HAP-1 (cell line): Measurements from ENCODE around the gene CST3.
"Not testable (repeated sequence)": the region's sequence is repeated elsewhere in the genome, so short reads cannot be mapped to it uniquely, and the experiment has no call there.

Experiments used
- DNase-seq, 2 experiments: peaks; one replicate each; pipeline ENCODE4 v3.0.0-alpha.2; 2016 to 2020; ENCODE audit warnings: low spot score in 2 of 2
- H3K27me3 ChIP-seq: fragments of 250-450 bp; sonication (Bioruptor Pico); 2 replicates; pipeline ENCODE4 v1.5.1; 2020; ENCODE audit warnings: low read depth, mild to moderate bottlenecking, moderate library complexity
- H3K36me3 ChIP-seq: fragments of 250-450 bp; sonication (Bioruptor Pico); replicated peaks from 2 replicates; pipeline ENCODE4 v1.5.1; 2020; ENCODE audit warnings: mild to moderate bottlenecking
- H3K4me1 ChIP-seq: fragments of 250-450 bp; sonication (Bioruptor Pico); 2 replicates; pipeline ENCODE4 v1.5.1; 2020; ENCODE audit warnings: mild to moderate bottlenecking
- H3K4me3 ChIP-seq: fragments of 250-450 bp; sonication (Bioruptor Pico); 2 replicates; pipeline ENCODE4 v1.5.1; 2020; ENCODE audit warnings: mild to moderate bottlenecking, moderate library complexity
- H3K9me3 ChIP-seq: fragments of 250-450 bp; sonication (Bioruptor Pico); 2 replicates; pipeline ENCODE4 v1.5.1; 2020; ENCODE audit warnings: mild to moderate bottlenecking, moderate library complexity
- in situ Hi-C: fragments of 300-500 bp; cut with MboI; formaldehyde crosslinking; loops from 3 replicates; pipeline ENCODE4 v1.14.3; 2020; ENCODE audit warnings: low sequenced_read_pairs, inconsistent platforms, mixed read lengths

CST3 gene

DNA sequence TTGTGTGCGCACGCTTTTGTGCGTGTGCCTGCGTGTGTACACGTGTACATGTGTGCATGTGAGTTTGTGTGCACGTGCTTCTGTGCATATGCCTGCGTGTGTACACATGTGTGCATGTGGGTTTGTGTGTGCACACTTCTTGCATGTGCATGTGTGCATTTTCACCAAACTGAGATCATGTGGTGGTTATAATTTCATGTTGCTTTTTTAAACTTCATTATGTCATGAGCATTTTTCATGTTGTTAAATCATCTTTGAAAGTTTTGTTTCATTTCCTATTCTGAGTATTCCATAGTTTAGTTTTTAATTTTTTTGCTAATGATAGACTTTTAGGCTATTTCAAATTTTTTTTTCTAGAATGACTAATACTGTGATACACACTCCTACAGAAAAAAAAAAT, 6.4 kb upstream of the CST3 start:
- in situ Hi-C loops: no loop called here
- H3K4me1 ChIP-seq: no peaks in the 10 kb centered on the region
- no peaks in the 10 kb centered on the region for H3K36me3 ChIP-seq
- H3K27me3 ChIP-seq: no peaks in the 10 kb centered on the region
- DNase-seq: no peak
- no peaks in the 10 kb centered on the region for H3K9me3 ChIP-seq
- H3K4me3 ChIP-seq: no peak overlapping the region

DNA sequence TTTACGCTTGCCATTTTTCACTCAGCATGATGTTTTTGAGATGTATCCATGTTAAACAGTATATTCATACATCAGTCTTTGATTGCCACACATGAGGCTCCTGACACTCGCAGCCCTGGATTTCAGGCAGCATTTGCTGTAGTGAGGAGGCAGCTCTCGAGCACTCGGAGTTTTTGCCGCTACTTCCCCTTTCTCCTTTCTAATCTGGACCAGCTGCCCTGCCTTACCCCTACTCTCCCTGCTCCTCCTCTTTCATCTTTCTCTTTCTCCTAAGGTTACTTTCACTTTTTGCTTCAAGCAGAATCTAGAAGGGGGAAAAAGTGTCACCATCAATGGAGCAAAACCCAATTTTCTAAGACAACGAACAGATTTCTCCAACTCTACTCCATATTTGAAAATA, 5.9 kb upstream of the CST3 start:
- in situ Hi-C loops: no loop called here
- Histone ChIP-seq H3K4me1 (no peaks in the 10 kb centered on the region), H3K27me3 (no peaks in the 10 kb centered on the region), H3K4me3 (no peak overlapping the region), H3K9me3 (no peaks in the 10 kb centered on the region), H3K36me3 (no peaks in the 10 kb centered on the region)
- no peak for DNase-seq

DNA sequence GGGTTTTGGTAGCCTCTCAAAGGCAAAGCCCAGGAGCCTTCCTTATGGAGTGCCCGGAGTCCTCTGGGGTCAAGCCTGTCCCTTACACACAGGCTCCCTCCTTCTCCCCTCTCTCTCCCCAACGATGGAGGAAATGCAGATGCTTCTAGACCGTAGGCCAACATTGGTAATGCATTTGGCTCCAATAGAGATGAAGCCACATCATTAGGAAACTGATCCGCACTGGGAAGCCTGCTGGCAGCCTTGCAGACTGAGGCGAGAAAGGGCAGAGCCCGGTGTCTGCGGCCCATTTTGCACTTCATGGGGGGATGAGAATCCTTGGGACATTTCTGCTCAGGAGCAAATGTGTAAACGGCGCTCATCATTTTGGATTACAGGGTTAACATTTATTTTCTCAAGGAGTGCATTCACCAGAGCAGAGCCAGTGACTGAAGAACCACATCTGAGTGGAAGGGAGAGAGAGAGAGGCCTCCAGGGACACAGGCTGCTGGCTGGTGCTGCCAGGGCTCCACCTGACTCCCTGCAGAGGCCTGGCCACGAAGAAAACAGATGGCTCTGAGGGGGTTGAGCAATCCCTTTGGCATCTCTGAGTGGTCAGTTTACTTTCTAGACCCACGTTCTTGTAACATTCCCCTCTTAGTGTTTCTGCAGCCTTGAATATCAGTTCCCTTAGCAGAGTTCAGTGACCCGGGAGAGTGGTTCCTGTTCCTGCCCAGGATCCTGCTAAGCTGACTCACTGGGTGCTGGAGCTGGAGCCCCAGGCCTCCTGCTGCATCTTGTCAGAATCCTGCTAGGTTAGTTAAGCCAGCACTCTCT, 4.4 kb upstream of the CST3 start:
- in situ Hi-C loops: no loop called here
- Histone ChIP-seq H3K4me1 (no peaks in the 10 kb centered on the region), H3K36me3 (no peaks in the 10 kb centered on the region), H3K9me3 (no peaks in the 10 kb centered on the region), H3K4me3 (no peak overlapping the region), H3K27me3 (no peaks in the 10 kb centered on the region)
- DNase-seq: no peak

GRCh38 chr20:23640671-23641667, 3.2 kb upstream of the CST3 start:
- no peaks in the 10 kb centered on the region for H3K27me3 ChIP-seq
- in situ Hi-C loops: no loop called here
- H3K36me3 ChIP-seq: no peaks in the 10 kb centered on the region
- no peaks in the 10 kb centered on the region for H3K9me3 ChIP-seq
- no peaks in the 10 kb centered on the region for H3K4me1 ChIP-seq
- H3K4me3 ChIP-seq: no peak overlapping the region
- no peak for DNase-seq

DNA sequence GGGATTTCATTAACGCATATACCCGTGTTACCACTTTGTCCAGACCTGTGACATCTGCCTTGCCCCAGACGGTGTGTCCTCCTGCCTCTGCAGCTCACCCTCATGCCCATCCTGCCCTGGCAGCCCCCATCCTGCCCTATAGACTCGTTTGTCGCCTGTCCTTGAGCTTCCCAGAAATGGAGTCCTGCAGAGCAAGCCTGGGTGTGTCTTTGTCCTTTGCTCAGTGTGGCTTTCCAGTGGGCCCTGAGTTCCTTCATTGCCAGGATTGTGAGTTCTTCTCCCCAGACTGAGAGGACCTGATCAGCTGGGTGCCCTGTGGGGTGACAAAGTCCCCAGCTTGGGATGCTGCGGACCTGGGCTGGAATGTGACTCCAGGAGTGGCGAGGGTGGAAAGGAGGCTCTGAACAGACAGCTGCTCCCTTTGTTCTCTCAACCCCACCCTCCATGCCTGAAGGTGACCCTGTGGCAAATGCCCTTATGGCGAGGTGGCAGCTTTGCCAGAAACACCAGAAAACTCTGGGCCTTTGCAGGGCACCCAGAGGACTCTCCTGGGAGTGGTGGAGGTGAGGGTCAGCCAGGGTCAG, 2.4 kb upstream of the CST3 start:
- in situ Hi-C loops: no loop called here
- Histone ChIP-seq H3K36me3 (no peaks in the 10 kb centered on the region), H3K4me3 (no peak overlapping the region), H3K27me3 (no peaks in the 10 kb centered on the region), H3K4me1 (no peaks in the 10 kb centered on the region), H3K9me3 (no peaks in the 10 kb centered on the region)
- no peak for DNase-seq

DNA sequence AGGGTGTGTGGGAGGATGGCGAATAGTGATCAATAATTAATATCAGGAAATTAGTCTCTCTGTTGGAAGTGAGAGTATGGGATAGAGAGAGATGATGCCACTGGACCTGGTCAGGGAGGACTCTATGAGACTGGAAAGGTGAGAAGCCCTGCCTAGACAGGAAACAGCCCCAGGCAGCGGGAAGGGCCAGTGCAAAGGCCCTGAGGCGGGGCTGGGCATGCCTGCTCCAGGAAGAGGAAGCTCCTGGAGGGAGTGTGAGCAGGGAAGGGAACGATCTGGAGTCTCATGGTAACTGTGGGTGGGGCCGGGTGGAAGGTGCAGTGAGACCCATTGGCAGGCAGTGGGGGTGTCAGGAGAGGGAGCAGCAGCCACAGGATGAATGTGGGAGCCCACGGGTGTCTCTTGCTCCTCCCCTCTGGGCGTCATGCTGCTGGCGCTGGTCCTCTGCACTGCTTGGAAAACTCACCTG, 1.8 kb upstream of the CST3 start:
- H3K4me3 ChIP-seq: no peak overlapping the region
- H3K4me1 ChIP-seq: no peaks in the 10 kb centered on the region
- DNase-seq: no peak
- H3K27me3 ChIP-seq: no peaks in the 10 kb centered on the region
- no peaks in the 10 kb centered on the region for H3K9me3 ChIP-seq
- in situ Hi-C loops: no loop called here
- peaks cover 5% of the 10 kb centered on the region; the same call in 1 of the 2 replicates for H3K36me3 ChIP-seq

- no peaks in the 10 kb centered on the region for H3K4me1 ChIP-seq
These were observed 554 bp upstream of the CST3 start for GRCh38 chr20:23638309-23638708.

GRCh38 chr20:23636908-23637281, 860 bp downstream of the CST3 start:
- peaks cover 5% of the 10 kb centered on the region; the same call in 1 of the 2 replicates for H3K36me3 ChIP-seq
- no peaks in the 10 kb centered on the region for H3K27me3 ChIP-seq
- H3K4me1 ChIP-seq: no peaks in the 10 kb centered on the region
- DNase-seq: no peak
- H3K9me3 ChIP-seq: no peaks in the 10 kb centered on the region
- in situ Hi-C loops: no loop called here
- peak overlapping the region; percentile 53 for H3K4me3 ChIP-seq

More at GRCh38 chr20:23638309-23638708, 554 bp upstream of the CST3 start:
- Histone ChIP-seq H3K9me3 (no peaks in the 10 kb centered on the region), H3K4me3 (no peak overlapping the region), H3K27me3 (no peaks in the 10 kb centered on the region), H3K36me3 (peaks cover 5% of the 10 kb centered on the region; the same call in 1 of the 2 replicates)
- in situ Hi-C loops: no loop called here
- DNase-seq: no peak

- Histone ChIP-seq H3K4me1 (no peaks in the 10 kb centered on the region), H3K4me3 (peak overlapping the region; percentile 53), H3K27me3 (no peaks in the 10 kb centered on the region), H3K9me3 (no peaks in the 10 kb centered on the region), H3K36me3 (peaks cover 5% of the 10 kb centered on the region; the same call in 1 of the 2 replicates)
- in situ Hi-C loops: no loop called here
- DNase-seq: no peak
These were observed 1.4 kb downstream of the CST3 start for GRCh38 chr20:23636182-23636907.

DNA sequence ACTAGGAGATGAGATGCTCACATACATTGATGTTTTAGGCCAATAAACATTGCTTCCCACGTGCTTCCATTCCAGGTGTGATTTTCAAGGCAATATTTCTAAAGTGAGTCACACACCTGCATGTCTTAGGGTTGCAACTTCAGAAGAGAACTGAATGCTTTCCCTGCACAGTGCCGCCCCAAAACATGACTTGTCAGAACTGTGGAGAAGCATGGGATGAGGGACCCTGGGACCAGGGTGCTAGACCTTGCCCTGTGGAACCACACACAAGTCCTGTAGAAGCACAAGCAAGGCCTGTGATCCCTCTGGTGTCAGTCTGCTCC, 2.0 kb downstream of the CST3 start:
- H3K36me3 ChIP-seq, in situ Hi-C loops, H3K9me3 ChIP-seq, DNase-seq, H3K27me3 ChIP-seq, H3K4me3 ChIP-seq, H3K4me1 ChIP-seq: not testable (repeated sequence)

GRCh38 chr20:23634985-23635767, 2.6 kb downstream of the CST3 start:
- Histone ChIP-seq H3K4me3 (no peak overlapping the region), H3K27me3 (no peaks in the 10 kb centered on the region), H3K4me1 (no peaks in the 10 kb centered on the region), H3K9me3 (no peaks in the 10 kb centered on the region), H3K36me3 (peaks cover 5% of the 10 kb centered on the region; the same call in 1 of the 2 replicates)
- in situ Hi-C loops: no loop called here
- DNase-seq: no peak

DNA sequence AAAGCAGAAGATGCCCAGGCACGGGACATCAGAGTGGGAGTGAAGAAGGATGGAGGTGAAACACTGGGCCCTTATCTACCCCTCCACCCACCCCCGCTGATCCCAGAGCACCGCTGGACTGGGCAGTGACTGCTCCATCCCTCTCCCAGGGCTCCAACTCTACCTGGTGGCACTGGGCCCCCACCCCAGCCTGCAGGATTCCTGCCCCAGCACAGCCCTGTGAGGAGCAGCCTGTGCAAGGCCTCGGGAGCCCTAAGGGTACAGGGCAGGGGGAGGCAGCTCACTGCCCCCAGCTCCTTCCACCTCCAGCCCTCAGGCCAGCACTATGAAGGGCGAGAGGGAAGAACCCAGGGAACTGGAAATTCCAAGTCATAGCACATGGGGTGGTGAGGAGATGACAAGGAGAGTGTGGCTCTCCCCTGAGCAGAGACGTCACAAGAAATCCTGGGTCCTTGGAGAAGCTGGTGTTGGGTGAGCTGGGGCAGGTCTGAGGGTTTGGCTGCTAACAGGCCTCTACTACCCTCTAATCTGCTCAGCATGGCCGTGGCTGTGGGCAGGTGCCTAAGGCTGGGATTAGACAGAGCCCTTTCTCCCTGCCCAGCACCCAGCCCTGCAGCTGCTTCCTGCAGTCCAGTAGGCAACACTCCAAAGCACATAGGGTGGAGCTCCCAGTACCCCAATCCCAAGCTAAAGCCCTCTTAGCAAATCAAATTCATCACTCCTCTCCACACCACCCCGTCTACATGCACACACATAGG, 3.5 kb downstream of the CST3 start:
- Histone ChIP-seq H3K4me3 (no peak overlapping the region), H3K27me3 (no peaks in the 10 kb centered on the region), H3K9me3 (no peaks in the 10 kb centered on the region), H3K4me1 (no peaks in the 10 kb centered on the region), H3K36me3 (peaks cover 5% of the 10 kb centered on the region; the same call in 1 of the 2 replicates)
- in situ Hi-C loops: no loop called here
- DNase-seq: no peak
